Fibroblast of lung (primary cell): ENCODE results near the gene NR2C1. TPM values are rescaled to one million over a fixed set of nuclear protein-coding genes. Genes with fewer than 3 reads are reported as not detected.
A peak's percentile ranks its signal among the peaks of the same experiment; 100 is the strongest.

Experiments
- DNase-seq, 2 donors: peaks; one replicate each; pipeline versions ENCODE4 v3.0.0 to v3.0.0-alpha.2; 2010; ENCODE audit warnings: low read depth in 2 of 2
- H2AFZ ChIP-seq: 2 replicates; pipeline ENCODE4 v1.5.1; 2012; ENCODE audit warnings: low read length, control low read depth, inconsistent platforms
- H3K27ac ChIP-seq: 2 replicates; pipeline ENCODE4 v1.5.1; 2011; ENCODE audit warnings: low read length, control low read depth; ENCODE audit not compliant: insufficient read depth
- H3K27me3 ChIP-seq: 2 replicates; pipeline ENCODE4 v1.5.1; 2011; ENCODE audit warnings: mild to moderate bottlenecking, low read length; ENCODE audit not compliant: control insufficient read depth, insufficient read depth
- H3K36me3 ChIP-seq: 2 replicates; pipeline ENCODE4 v1.5.1; 2011; ENCODE audit warnings: low read length; ENCODE audit not compliant: control insufficient read depth, insufficient read depth
- H3K4me1 ChIP-seq: 2 replicates; pipeline ENCODE4 v1.5.1; 2011; ENCODE audit warnings: low read length; ENCODE audit not compliant: control insufficient read depth, insufficient read depth; ENCODE audit errors: extremely low read depth
- H3K4me2 ChIP-seq: 2 replicates; pipeline ENCODE4 v1.5.1; 2011; ENCODE audit warnings: low read length, control low read depth; ENCODE audit not compliant: insufficient read depth; ENCODE audit errors: extremely low read depth
- H3K4me3 ChIP-seq, 4 experiments: fragments of 200-600 bp in 1 of 4; sonication (generic) in 1 of 4; replicated peaks in 1 of 4; 2 replicates each; pipeline ENCODE4 v1.5.1; 2011 to 2016; ENCODE audit warnings: low read length in 4 of 4, low read depth in 3 of 4, mild to moderate bottlenecking in 3 of 4, control low read depth in 2 of 4, inconsistent platforms in 1 of 4, mixed read lengths in 1 of 4; ENCODE audit not compliant: insufficient read depth in 1 of 4; ENCODE audit errors: control extremely low read depth in 1 of 4
- H3K79me2 ChIP-seq: 2 replicates; pipeline ENCODE4 v1.5.1; 2012; ENCODE audit warnings: mild to moderate bottlenecking, low read length, inconsistent platforms; ENCODE audit not compliant: control insufficient read depth, insufficient read depth
- H3K9ac ChIP-seq: 2 replicates; pipeline ENCODE4 v1.5.1; 2011; ENCODE audit warnings: mild to moderate bottlenecking, low read length, control low read depth; ENCODE audit not compliant: insufficient read depth
- H3K9me3 ChIP-seq: 2 replicates; pipeline ENCODE4 v1.5.1; 2012; ENCODE audit warnings: low read depth, low read length; ENCODE audit not compliant: control insufficient read depth, insufficient read depth
- H4K20me1 ChIP-seq: 2 replicates; pipeline ENCODE4 v1.5.1; 2011; ENCODE audit warnings: low read length; ENCODE audit not compliant: control insufficient read depth, insufficient read depth; ENCODE audit errors: extremely low read depth
- CTCF ChIP-seq, 2 donors: IDR thresholded peaks in 1 of 2; conservative IDR thresholded peaks in 1 of 2; 1 replicate in 1 of 2; 2 replicates in 1 of 2; pipeline ENCODE4 v1.5.1; 2011 to 2012; ENCODE audit warnings: low read length in 2 of 2, control low read depth in 1 of 2, inconsistent platforms in 1 of 2, low read depth in 1 of 2, mild to moderate bottlenecking in 1 of 2
- EZH2 ChIP-seq: IDR thresholded peaks from 2 replicates; pipeline ENCODE4 v1.5.1; 2012; ENCODE audit warnings: low read length, control low read depth, mild to moderate bottlenecking; ENCODE audit errors: missing control alignments
- polyA plus RNA-seq, 2 donors: library from polyadenylated mRNA; depleted of rRNA in 1 of 2; stranded (reverse) in 1 of 2; unstranded in 1 of 2; fragments of >200 nt; gene quantifications; 2 replicates each; pipeline ENCODE4 v1.2.1, GENCODE V29; 2011 to 2012; ENCODE audit warnings: missing spikeins in 1 of 2
- total RNA-seq: library from RNA; depleted of rRNA; stranded (reverse); fragments of >200 nt; gene quantifications from 2 replicates; pipeline ENCODE4 v1.2.1, GENCODE V29; 2014

NR2C1 gene
- total and polyA plus RNA-seq, 2 donors (not counting 1 experiment from before 2014, with no cell fraction given): 25.6 to 27.0 TPM

- no peak overlapping the region for H3K4me3 ChIP-seq
- DNase-seq: no peak
- H3K27ac ChIP-seq: no peak overlapping the region
- TF ChIP-seq CTCF (conservative IDR thresholded peaks at IDR 0.05 in 1 of 2, IDR thresholded peaks at IDR 0.05 in 1 of 2; ENCODE audit: low read depth in 1 of 2, low read length in 2 of 2): no peak
- TF ChIP-seq EZH2: no peak
- no peaks in the 10 kb centered on the region for H3K9me3 ChIP-seq
- no peak overlapping the region for H2AFZ ChIP-seq
- H4K20me1 ChIP-seq: no peaks in the 10 kb centered on the region
- H3K79me2 ChIP-seq: peaks cover 2% of the 10 kb centered on the region
- H3K9ac ChIP-seq: no peak overlapping the region
- H3K36me3 ChIP-seq: no peaks in the 10 kb centered on the region
- H3K4me2 ChIP-seq: no peak overlapping the region
- no peaks in the 10 kb centered on the region for H3K27me3 ChIP-seq
- no peaks in the 10 kb centered on the region for H3K4me1 ChIP-seq
Observed at GRCh38 chr12:95006206-95006605, 67.2 kb downstream of the NR2C1 start.

GRCh38 chr12:95004610-95005009, 68.8 kb downstream of the NR2C1 start:
- TF ChIP-seq EZH2 (no peak), CTCF (conservative IDR thresholded peaks at IDR 0.05 in 1 of 2, IDR thresholded peaks at IDR 0.05 in 1 of 2; ENCODE audit: low read depth in 1 of 2, low read length in 2 of 2) (no peak)
- peak; percentile 11 to 80 for DNase-seq

GRCh38 chr12:95003921-95004272, 69.5 kb downstream of the NR2C1 start:
- H2AFZ ChIP-seq: peak overlapping the region; percentile 27
- no peak overlapping the region for H3K9ac ChIP-seq

More at GRCh38 chr12:95004610-95005009, 68.8 kb downstream of the NR2C1 start:
- no peak overlapping the region for H3K4me2 ChIP-seq
- no peaks in the 10 kb centered on the region for H3K4me1 ChIP-seq
- H3K9ac ChIP-seq: no peak overlapping the region
- no peak overlapping the region for H3K4me3 ChIP-seq
- H3K27ac ChIP-seq: no peak overlapping the region
- H2AFZ ChIP-seq: no peak overlapping the region
- no peaks in the 10 kb centered on the region for H3K27me3 ChIP-seq
- no peaks in the 10 kb centered on the region for H3K36me3 ChIP-seq
- H3K79me2 ChIP-seq: peaks cover 2% of the 10 kb centered on the region
- H3K9me3 ChIP-seq: no peaks in the 10 kb centered on the region
- H4K20me1 ChIP-seq: no peaks in the 10 kb centered on the region

More at GRCh38 chr12:95003921-95004272, 69.5 kb downstream of the NR2C1 start:
- no peaks in the 10 kb centered on the region for H3K27me3 ChIP-seq
- H4K20me1 ChIP-seq: no peaks in the 10 kb centered on the region
- peaks cover 2% of the 10 kb centered on the region for H3K79me2 ChIP-seq
- peak overlapping the region in 2 of 4 experiments; percentile 92 to 99 for H3K4me3 ChIP-seq
- no peak for TF ChIP-seq CTCF (conservative IDR thresholded peaks at IDR 0.05 in 1 of 2, IDR thresholded peaks at IDR 0.05 in 1 of 2; ENCODE audit: low read depth in 1 of 2, low read length in 2 of 2)
- TF ChIP-seq EZH2: no peak
- DNase-seq: no peak
- H3K4me2 ChIP-seq: no peak overlapping the region
- no peaks in the 10 kb centered on the region for H3K36me3 ChIP-seq
- H3K4me1 ChIP-seq: no peaks in the 10 kb centered on the region
- peak overlapping the region; percentile 71 for H3K27ac ChIP-seq
- H3K9me3 ChIP-seq: no peaks in the 10 kb centered on the region
